ENCODE results near the gene CTTNBP2. TPM values are rescaled to one million over a fixed set of nuclear protein-coding genes. Genes with fewer than 3 reads are reported as not detected.

CTTNBP2 gene
- total and polyA plus RNA-seq, 2 of the 4 experiments (the other 2 are of a cell fraction), result 6.6 to 11.3 TPM

GRCh38 chr7:117811696-117812095 lies 61.5 kb downstream of the CTTNBP2 start:
- Histone ChIP-seq H3K56ac (ENCODE audit: extremely low read depth, insufficient read depth, low read length) (no peak overlapping the region), H3K9ac (ENCODE audit: low read depth, low read length) (no peak overlapping the region), H2AK9ac (replicated peaks; ENCODE audit: low read depth, low read length, poor library complexity) (no peak overlapping the region), H4K91ac (ENCODE audit: insufficient read depth, low read depth, low read length) (no peak overlapping the region), H3K4me1 (ENCODE audit: control insufficient read depth, insufficient read depth, low read length) (peaks cover 15% of the 10 kb centered on the region), H3K4ac (ENCODE audit: low read depth, low read length) (no peak overlapping the region), H3K27ac (ENCODE audit: insufficient read depth, low read length) (no peak overlapping the region), H3K14ac (replicated peaks; ENCODE audit: low read depth, low read length) (no peak overlapping the region), H3K4me3 (ENCODE audit: insufficient read depth, low read depth, low read length) (no peak overlapping the region), H2BK120ac (ENCODE audit: low read depth, low read length) (no peak overlapping the region), H3K4me2 (ENCODE audit: low read depth, low read length) (no peak overlapping the region), H2AFZ (replicated peaks; ENCODE audit: low read length, poor library complexity) (no peak overlapping the region), H2AK5ac (ENCODE audit: low read depth, low read length) (no peak overlapping the region), H3K27me3 (ENCODE audit: control insufficient read depth, insufficient read depth, low read length) (no peaks in the 10 kb centered on the region), H4K8ac (ENCODE audit: low read depth in 2 of 2, low read length in 2 of 2) (no peak overlapping the region), H2BK15ac (ENCODE audit: low read depth, low read length) (no peak overlapping the region), H3K18ac (ENCODE audit: low read depth, low read length) (no peak overlapping the region), H2BK20ac (ENCODE audit: low read depth, low read length) (no peak overlapping the region; the same call in 1 of the 2 replicates), H3K79me1 (ENCODE audit: low read depth in 1 of 2, low read length in 2 of 2) (peaks cover 0 to 12% of the 10 kb centered on the region in 2 experiments; a peak in 3 of 4 replicates), H3K9me3 (ENCODE audit: control insufficient read depth, insufficient read depth, low read length) (no peaks in the 10 kb centered on the region), H4K5ac (ENCODE audit: low read depth, low read length) (no peak overlapping the region), H4K20me1 (ENCODE audit: insufficient read depth, low read length) (no peaks in the 10 kb centered on the region), H3K9me1 (ENCODE audit: insufficient read depth, low read length) (peaks cover 10% of the 10 kb centered on the region; the same call in 1 of the 2 replicates), H3K23ac (ENCODE audit: low read depth, low read length) (no peak overlapping the region), H2BK5ac (ENCODE audit: low read depth, low read length, poor library complexity, severe bottlenecking) (no peak overlapping the region), H3K36me3 (ENCODE audit: control insufficient read depth, insufficient read depth, low read length) (0 out of 2 replicates have a peak, but pooled peaks cover 1% of the 10 kb centered on the region)
- DNase-seq, result no peak
- ATAC-seq (ENCODE audit: low read depth), result no peak
- no TSS peak for BruUV-seq (replicated peaks)
- intact Hi-C loops (cut with micrococcal nuclease), result loop anchor here (2.0 kb wide), 1 partner anchor 15 kb away; no protein-coding TSS in a partner anchor
- dilution Hi-C loops (cut with HindIII; ENCODE audit: low sequenced_read_pairs, unreplicated experiment), result no loop called here
- no CpG with 5 or more reads among the region's 2 CpGs for WGBS, 2 experiments (ENCODE audit: extremely low coverage in 2 of 2, insufficient read length in 1 of 2)
- TF ChIP-seq MAZ (IDR thresholded peaks at IDR 0.05; ENCODE audit: borderline replicate concordance, low read depth, low read length) (no peak), CTCF (conservative IDR thresholded peaks at IDR 0.05; ENCODE audit: low read depth, low read length) (no peak), POLR2A (IDR thresholded peaks at IDR 0.05; ENCODE audit: low read depth, low read length) (no peak), FOS (IDR thresholded peaks at IDR 0.05; ENCODE audit: low read depth, low read length) (no peak), RFX5 (IDR thresholded peaks at IDR 0.05; ENCODE audit: low read depth, low read length) (no peak), MAFK (IDR thresholded peaks at IDR 0.05; ENCODE audit: low read depth, low read length) (no peak), SMC3 (IDR thresholded peaks at IDR 0.05; ENCODE audit: low read depth, low read length) (no peak)
- CTCF ChIA-PET, result no interaction called here
- POLR2A ChIA-PET (ENCODE audit: unreplicated experiment), result no interaction called here
- in situ Hi-C loops (cut with MboI; ENCODE audit: low sequenced_read_pairs), result no loop called here
